GM19455 (cell line): Measurements from ENCODE around the gene INSR.

ENCODE experiments used
- ATAC-seq: cut with Tn5 transposase; IDR thresholded peaks from one replicate; pipeline ENCODE4 v1.9.1; 2021; ENCODE audit not compliant: unreplicated experiment

The INSR gene

GRCh38 chr19:7197119-7197759, 97.0 kb downstream of the INSR start:
- ATAC-seq, result no peak

GRCh38 chr19:7196763-7197118, 97.5 kb downstream of the INSR start:
- no peak for ATAC-seq

GRCh38 chr19:7195046-7195445, 99.2 kb downstream of the INSR start:
- no peak for ATAC-seq

GRCh38 chr19:7194566-7194965, 99.6 kb downstream of the INSR start:
- ATAC-seq, result no peak

GRCh38 chr19:7191946-7192691, 102.1 kb downstream of the INSR start:
- no peak for ATAC-seq

- no peak for ATAC-seq
Observed at GRCh38 chr19:7188698-7189629, 105.2 kb downstream of the INSR start.

GRCh38 chr19:7187605-7188339, 106.4 kb downstream of the INSR start:
- ATAC-seq, result no peak

GRCh38 chr19:7182489-7182888, 111.7 kb downstream of the INSR start:
- ATAC-seq, result no peak

GRCh38 chr19:7179917-7180306, 114.3 kb downstream of the INSR start:
- ATAC-seq, result no peak

GRCh38 chr19:7177926-7178325, 116.3 kb downstream of the INSR start:
- no peak for ATAC-seq

- ATAC-seq, result no peak
Observed at GRCh38 chr19:7176792-7177191, 117.4 kb downstream of the INSR start.

GRCh38 chr19:7172794-7173193, 121.4 kb downstream of the INSR start:
- ATAC-seq, result no peak

GRCh38 chr19:7170983-7171382, 123.2 kb downstream of the INSR start:
- no peak for ATAC-seq

- ATAC-seq, result no peak
Observed at GRCh38 chr19:7168941-7169340, 125.3 kb downstream of the INSR start.

GRCh38 chr19:7161292-7161691, 132.9 kb downstream of the INSR start:
- ATAC-seq, result no peak

GRCh38 chr19:7159105-7159933, 134.9 kb downstream of the INSR start:
- no peak for ATAC-seq

GRCh38 chr19:7153022-7153421, 141.2 kb downstream of the INSR start:
- ATAC-seq, result no peak

- ATAC-seq, result no peak
Observed at GRCh38 chr19:7152568-7152967, 141.6 kb downstream of the INSR start.

GRCh38 chr19:7149956-7150705, 144.1 kb downstream of the INSR start:
- no peak for ATAC-seq
